Activated CD8-positive, alpha-beta memory T cell treated with anti-CD3 and anti-CD28 coated beads for 4 hours (primary cell): ENCODE measurements around the gene STXBP6.

Experiments used
- DNase-seq, 2 donors: peaks; one replicate each; pipeline ENCODE4 v3.0.0-alpha.2; 2020; ENCODE audit warnings: low read depth in 2 of 2

STXBP6 gene

DNA sequence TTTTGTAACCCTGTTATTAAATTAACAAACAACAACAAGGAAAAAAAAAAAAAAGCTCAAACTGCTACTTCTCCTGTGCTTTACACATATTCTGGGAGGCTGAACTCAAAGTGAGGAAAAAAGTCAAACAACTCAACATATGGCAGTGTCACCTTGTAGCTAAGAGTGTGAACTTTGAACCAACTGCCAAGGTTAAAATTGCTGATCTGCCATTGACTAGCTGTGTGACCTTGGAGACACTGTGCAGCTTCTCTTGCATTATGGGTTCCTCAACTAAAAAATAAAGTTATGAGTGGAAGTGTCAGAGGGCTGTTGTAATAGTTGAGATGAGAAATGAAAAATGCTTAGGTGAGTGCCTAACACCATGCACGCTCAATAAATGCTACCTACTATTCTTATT, 34.2 kb downstream of the STXBP6 start:
- DNase-seq = no peak

DNA sequence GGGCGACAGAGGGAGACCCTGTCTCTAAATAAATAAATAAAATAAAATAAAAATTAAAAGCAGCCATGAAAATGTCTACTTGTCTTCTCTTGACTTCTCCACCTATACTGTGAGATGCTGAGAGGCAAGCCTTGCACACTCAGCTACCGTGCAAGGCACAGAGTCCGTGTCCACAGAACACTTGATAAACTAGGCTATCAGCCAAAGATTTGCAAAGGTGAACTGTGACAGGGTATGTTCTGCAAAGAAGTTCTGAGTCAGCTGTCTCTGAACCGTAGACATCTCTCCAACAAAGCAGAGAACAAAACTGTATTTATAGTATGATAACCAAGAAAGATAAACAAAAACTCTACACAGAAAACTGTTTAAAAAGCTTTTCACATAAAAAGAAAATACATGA, 35.5 kb downstream of the STXBP6 start:
- DNase-seq = no peak

DNA sequence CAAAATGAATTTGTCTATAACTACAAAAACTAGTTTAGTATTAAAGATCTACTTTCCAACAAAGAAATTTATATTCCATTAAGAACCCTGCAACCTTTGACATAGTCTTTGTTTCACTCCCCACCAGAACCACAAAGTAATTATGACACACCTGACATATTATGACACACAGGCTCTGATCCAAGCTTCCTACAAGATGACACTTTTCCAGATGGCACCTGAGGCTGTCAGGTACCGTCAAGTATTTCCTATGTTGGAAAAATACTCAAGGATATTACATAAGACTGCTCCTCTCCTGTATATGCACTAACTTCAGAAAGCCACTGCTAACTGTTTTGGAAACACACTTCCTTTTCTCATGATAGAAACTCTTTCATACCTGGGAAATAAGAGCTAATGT, 38.9 kb downstream of the STXBP6 start:
- no peak for DNase-seq

DNA sequence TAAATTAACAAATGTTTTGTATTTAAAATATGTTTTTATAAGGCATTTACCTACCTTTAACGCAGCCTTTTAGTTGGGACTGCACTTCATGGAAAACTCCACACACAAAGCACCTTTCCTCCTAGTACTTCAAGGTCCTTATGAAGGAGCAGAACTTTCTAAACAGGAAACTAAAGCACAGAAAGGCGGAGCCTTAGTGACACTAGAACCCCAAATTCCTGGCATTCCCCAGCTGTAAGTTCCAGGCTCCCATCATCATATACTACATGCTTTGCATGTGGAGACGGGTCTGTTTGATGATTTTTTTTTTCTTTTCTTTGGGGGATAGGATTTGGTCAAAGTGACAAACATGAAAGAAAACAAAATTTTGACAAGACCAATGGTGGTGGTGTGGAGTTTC, 39.5 kb downstream of the STXBP6 start:
- no peak for DNase-seq

DNA sequence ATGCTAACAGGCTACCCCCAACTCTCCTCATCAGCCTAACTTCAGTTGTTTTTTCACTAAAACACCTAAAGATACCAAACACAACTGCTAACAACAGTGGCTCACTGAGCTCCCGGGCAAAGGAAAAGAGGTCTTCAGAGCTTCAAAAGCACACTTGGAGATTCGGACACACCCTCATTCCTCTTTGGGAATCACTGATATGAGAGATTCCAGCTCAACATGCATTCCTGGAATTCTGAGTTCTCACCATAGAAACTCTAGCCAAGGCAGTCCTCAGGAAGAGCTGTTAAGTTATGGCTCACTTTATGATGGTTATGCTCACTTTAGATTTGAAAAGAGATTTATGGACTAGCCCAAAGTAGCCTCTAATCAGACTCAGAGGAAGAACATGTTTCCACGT, 40.1 kb downstream of the STXBP6 start:
- no peak for DNase-seq

DNA sequence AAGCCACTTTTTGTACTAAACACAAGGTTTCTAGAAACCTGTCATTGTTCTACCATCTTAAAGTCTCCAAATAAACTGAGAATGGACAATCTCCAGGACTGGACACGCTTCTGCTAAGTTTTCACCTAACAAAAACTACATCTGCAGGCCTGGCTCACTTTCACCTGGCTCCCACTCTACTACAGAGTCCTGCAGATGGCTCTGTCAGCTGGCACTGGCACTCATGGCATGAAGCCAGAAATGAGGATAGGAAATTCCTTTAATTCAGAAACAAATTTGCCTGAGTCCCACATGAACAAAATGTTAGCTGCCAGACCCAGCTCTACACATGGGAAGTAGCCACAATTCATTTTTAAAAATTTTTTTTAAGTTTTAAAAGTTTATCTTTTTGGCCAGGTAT, 42.1 kb downstream of the STXBP6 start:
- DNase-seq = no peak

DNA sequence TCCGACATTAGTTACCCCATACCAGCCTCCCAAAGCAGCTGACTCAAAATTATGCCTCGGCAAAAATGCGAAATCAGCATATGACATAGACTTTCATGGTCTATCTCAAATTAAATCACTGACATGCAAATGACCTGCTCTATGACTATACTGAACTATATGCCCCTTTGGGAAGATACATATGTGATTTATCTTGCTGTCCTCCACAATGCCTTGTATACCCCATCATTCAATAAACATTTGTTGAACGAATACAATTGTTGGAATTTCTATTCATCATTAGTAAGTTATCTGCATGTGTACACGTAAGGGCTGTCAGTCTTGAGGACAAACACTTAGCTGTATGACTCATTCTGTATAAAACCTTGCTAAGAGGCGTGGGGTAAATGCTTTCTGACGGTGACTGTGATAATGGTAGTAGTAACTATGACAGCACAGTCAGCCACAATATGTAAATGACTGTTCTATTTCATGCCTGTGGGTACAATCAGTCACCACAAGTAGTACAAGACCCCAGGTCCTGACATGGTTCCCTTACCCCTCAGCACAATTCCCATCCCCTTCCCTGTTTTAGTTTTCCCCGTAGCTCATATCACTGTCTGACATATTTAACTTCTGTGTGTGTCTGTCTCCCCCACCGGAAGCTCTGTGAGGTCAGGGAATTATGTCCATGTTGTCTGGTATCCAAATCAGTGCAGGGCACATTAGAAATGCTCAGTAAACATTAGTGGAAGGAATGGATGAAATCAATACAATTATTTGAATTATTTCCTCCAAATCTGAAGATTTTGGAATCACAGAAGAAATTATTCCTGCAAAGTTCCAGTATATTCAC, 42.8 kb downstream of the STXBP6 start:
- no peak for DNase-seq

DNA sequence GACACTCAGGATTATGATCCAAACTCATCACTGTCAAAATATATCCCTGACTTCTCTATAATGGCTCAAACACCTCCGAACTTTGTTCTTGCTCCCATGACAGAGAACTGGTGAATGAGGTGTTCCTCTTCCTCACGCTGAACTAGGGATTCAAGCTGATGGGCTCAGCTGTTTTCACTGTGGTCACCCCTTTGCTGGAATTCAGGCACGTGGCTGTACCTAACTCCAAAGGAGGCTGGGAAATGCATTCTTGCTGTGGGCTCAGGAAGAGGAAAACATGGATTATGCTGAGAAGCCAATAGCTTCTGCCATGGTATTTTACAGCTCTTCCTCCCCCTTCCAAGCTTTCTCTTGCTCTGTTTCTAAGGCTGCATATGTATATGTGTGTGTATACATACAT, 43.9 kb downstream of the STXBP6 start:
- DNase-seq = no peak

DNA sequence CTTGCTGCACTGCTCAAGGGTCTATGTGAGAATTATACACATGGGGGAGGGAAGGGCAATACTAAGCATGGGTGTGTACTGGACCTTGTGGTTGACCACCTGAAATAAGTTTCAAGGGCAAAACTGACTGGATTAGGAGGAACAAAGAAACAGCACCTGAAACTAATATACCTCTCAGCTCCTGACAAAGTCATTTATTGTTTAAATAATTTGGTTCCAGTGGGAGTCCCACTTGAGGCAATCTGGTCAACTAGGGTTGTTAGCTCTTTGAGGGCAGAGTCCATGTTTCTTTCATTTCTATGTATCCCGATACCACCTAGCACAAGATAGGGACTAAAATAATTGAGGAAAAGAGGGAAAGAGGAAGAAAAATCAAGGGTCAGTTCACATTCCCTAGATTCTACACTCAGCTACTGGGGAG, 45.5 kb downstream of the STXBP6 start:
- DNase-seq = no peak

DNA sequence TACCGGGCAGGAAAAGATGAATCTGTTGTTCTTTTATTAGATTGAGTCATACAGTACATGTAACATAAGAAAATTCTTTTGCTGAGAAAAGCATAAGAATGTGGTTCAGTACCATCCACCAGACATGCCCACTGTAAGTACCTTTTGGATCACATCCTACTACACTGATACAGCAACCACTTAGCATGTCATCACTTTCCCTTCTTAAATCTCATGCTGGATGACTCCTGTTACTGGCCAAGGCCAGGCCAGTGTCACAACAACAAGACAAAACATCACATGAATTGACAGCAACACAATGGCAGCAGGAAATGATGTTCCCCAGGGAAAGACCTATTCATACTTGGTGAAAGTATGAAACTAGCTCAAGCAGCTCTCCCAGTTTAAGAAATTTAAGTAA, 46.4 kb downstream of the STXBP6 start:
- DNase-seq = no peak

DNA sequence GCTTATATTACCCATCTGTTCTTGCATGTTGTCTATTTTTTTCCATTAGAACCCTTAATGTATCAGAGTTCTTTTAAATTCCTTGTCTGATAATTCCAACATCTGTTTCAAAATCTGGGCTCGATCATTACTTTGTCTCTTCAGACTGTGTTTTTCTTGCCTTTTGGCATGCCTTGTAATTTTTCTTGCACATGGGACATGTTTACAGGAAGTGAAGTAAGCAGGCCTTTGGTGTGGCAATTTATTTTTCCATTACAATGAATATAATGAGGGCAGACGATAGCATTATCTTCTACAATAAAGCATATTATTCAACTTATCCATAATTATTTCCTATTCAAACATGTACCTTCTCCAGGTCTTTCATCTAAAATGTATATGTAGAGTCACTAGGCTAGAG, 48.3 kb downstream of the STXBP6 start:
- no peak for DNase-seq

DNA sequence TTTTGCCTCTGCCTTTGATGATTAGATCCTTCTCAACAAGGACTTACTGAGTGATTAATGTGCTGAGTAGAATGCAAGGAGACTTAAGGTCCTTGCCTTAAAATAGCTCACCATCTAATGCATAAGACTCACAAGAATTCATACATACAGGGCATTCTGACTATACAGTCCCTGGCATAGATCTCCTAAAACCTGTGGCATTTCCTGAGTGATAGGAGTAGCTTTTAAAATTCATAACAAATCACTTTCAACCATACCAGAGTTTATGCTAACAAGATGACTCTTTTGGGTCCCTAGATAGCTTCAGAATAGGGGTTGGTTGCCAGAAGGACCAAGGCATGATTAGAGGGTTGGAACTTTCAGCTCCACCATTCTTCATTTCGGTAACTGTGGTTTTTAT, 48.8 kb downstream of the STXBP6 start:
- DNase-seq = no peak

DNA sequence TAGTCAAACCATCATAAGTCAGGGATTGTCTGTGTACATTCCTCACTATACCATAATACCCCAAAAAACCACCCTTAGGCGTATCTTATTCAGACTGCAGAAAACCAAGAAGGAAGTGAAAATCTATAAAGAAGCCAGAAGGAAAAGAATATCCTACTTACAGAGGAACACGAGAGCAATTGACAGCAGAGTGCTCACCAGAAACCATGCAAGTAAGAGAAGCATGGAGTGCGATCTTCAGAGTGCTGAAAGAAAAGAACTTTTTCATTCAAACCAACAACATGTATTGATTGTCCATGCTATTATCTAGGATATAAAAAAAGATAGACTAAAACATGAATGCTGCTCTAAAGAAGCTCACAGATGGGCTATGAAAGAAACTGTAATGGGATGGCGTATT, 50.8 kb downstream of the STXBP6 start:
- DNase-seq = no peak

DNA sequence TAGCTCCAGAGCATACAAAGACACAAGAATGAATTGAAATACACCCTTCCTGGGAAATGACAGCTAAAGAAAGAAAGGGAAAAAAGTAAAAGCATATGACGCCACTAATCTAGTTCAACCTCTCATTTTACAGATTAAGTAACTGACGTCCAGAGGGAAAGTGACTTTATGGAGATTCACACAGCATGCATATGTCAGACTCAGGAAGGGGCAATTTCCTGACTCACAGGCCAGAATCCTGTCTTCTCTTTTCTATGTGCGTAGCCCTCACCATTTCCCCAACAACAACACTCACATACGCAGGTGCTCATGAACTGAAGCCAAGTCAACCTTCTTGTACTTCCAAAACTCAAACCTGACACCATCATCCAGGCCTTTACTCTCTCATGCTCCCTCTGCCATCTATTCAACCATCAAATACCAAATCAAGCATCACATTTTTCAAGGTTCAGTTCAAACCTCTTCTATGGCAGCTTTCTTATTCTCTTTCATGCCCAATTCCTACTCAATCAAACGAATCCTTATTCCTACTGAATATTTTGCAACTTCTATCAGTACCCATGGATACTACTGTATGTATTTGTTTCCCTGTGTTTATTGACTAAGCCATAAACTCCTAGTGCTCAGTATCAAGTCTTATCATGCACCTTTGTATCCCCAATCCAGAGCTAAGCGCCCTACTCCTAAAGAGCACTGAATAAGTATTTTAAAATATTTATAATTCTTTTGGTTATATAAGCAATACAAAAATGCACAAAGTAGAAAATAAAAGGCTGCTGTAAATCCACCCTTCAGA, 52.8 kb downstream of the STXBP6 start:
- no peak for DNase-seq

DNA sequence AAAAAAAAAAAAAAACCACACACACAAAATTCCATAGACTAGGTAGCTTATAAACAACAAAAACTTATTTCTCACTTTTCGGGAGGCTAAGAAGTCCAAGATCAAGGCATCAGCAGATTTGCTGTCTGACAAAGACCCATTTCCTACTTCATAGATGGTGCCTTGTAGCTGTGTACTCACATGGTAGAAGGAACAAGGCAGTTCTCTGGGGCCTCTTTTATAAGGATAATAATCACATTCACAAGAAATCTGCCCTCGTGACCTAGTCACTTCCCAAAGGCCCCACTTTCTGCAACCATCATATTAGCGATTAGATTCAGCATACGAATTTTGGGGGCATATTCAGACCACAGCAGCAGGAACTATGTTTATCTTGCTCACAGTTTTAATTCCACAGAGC, 54.9 kb downstream of the STXBP6 start:
- DNase-seq = no peak

DNA sequence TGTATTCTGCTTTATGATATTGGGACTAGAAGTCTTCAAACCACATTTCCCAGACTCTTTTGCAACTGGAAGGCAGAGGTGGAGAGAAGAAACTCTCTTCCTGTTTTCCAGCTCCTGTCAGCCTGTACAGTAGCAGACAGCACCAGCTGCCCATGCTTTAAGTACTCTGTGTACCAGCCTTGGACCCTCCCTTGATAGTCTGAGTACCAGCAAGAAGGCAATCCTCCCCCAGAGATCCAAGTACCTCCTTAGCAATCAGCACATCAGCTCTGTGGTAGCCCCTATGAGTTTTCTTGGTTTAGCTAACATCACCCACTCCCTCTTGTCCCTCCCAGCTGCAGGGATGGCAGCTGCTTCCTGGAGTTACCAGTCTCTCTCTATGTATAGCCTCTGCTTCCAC, 56.3 kb downstream of the STXBP6 start:
- DNase-seq = no peak

DNA sequence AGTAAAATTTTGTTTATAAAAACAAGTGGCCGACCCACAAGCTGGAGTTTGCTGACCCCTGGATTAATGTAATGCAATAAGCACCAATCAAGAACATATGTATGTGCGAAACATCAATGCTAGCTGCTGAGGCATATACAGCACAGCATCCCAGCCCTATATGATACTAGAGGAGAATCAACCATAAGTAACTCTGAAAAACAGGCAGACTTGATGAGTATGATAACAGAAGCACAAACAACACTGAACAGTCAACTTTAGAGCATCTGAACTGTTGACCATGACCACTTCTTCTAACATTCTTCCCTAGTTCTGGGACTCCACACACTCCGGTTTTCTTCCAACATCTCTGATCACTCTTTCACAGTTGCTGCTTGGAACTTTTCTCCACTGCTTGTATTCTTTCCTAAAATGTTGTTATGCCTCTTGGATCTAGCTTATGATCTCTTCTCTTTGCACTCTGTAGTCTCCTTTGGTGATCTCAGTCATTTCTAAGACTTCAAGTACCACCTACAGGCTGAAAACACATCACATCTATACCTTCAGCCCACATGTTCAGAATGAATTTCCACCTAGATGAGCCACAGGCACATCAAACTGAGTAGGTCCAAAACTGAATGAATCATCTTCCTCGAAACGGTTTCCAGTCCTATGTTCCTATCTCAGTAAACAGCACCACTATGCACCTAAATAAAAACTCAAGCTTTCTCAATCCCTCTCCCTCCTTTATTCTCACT, 57.2 kb downstream of the STXBP6 start:
- no peak for DNase-seq

DNA sequence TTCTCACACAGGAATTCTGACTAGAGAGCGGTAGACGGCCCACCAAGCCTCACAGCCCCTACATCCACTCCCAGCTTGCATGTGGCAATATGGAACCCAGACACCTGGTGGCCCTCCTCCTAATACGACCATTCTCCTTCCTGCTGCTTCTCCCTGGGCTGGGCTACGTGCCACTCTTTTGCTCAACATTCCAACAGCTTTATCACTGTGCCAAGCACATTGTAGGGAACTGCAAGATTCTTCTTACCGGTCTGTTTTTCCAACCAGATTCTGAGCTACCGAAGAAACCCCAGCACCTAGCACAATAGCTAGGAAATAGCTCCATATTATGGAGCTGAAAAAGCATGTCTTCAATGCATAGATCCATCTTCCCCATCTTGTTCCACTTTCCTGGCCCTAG, 58.1 kb downstream of the STXBP6 start:
- DNase-seq = no peak

DNA sequence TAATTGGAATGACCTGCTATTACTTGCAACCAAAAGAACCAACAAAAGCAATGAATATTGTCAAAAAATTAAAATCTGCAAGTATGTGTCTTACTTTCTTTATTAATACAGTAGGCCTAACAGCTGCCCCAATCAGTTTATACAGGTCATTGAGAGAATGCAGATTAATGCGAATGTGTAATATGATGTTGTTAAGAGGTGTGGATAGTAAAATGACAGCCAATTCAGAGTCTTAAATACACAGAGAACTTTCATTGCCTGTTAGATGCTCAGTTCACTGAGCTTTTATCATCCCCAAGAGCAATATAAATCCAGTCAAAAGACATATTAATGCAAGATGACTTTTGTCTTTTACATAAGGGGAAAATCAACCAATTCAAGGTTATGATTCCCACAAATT, 58.7 kb downstream of the STXBP6 start:
- DNase-seq = no peak

DNA sequence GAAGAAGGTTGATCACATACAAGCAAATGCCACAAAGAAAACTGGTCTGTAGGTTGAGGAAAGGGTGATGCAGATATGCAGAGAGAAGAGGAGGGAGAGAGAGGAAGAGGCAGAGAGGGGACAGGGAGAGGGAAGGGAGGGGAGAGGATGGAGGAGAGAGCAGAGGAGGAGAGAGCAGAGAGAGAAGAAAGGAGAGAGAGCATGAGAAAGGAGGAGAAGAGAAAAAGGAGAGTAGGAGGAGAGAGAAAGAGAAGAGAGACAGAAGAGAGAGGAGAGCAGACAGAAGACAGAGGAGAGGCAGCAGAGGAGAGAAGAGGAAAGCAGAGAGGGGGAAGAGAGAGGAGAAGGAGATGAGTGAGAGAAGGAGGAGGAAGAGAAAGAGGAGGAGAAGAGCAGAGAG, 59.2 kb downstream of the STXBP6 start:
- no peak for DNase-seq

DNA sequence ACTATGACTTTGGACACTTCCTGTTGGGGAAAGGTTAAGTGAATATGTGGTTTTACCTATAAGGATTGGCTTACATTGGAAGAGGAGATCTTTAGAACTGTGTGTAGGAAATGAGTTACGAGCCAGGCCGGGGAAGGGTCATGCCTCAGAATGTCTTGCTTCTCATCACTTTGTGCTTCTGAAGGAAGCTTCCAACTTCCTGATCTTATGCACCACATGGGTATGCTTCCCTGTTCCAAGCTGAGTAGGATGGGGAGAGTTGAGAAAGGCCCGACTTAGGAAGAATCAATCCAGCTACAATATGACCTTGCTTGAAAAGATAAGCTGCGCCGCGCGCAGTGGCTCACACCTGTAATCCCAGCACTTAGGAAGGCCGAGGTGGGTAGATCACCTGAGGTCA, 59.9 kb downstream of the STXBP6 start:
- no peak for DNase-seq

DNA sequence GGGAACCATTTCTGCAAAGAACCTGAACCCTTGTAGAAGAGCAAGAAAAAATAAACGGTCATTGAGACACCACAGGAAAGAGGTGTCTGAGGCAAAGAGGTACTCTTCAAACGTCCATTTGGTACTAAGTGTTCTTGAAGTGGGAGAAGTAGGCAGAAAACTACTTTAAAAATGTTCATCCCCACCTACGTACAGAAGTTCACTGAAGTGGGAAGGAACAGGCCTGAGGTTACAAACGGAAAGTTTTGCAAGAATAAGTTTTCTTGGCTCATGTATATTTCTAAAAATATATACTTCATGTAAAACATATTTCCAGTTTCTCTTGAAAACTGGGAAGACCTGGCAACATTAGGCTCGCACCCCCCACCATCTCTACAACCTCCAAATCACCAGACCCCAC, 61.2 kb downstream of the STXBP6 start:
- DNase-seq = no peak
